Left ventricle myocardium inferior (tissue), 1 donor: ENCODE measurements around the gene CACNG8. TPM values are rescaled to one million over a fixed set of nuclear protein-coding genes. Genes with fewer than 3 reads are reported as not detected.

Experiments
- DNase-seq: peaks from one replicate; pipeline ENCODE4 v3.0.0-alpha.2; 2020
- H3K27ac ChIP-seq: fragments of 200-600 bp; replicated peaks from 2 replicates; pipeline ENCODE4 v1.8.0; 2021
- H3K27me3 ChIP-seq: fragments of 200-600 bp; 2 replicates; pipeline ENCODE4 v1.8.0; 2021; ENCODE audit warnings: low read depth
- H3K36me3 ChIP-seq: fragments of 200-600 bp; 2 replicates; pipeline ENCODE4 v1.8.0; 2021
- H3K4me1 ChIP-seq: fragments of 200-600 bp; 2 replicates; pipeline ENCODE4 v1.8.0; 2021
- H3K4me3 ChIP-seq: fragments of 200-600 bp; 2 replicates; pipeline ENCODE4 v1.8.0; 2021; ENCODE audit warnings: mild to moderate bottlenecking, moderate library complexity
- H3K9me3 ChIP-seq: fragments of 200-600 bp; replicated peaks from 2 replicates; pipeline ENCODE4 v1.8.0; 2021
- CTCF ChIP-seq: fragments of 200-600 bp; IDR thresholded peaks from 2 replicates; pipeline ENCODE4 v1.8.0; 2021; ENCODE audit warnings: antibody characterized with exemption, mild to moderate bottlenecking, borderline replicate concordance
- intact Hi-C: fragments of 100-400 bp; cut with micrococcal nuclease; formaldehyde crosslinking; loops from one replicate; pipeline ENCODE4 v1.11.0; 2022
- total RNA-seq: library from RNA; stranded (reverse); fragmentation: NEBNext Ultra II Directional; extraction: Animal tissue kit (Norgen Biotek cat#: 25700); gene quantifications from one replicate; pipeline ENCODE4 v1.2.1, GENCODE V29; 2021
- donor health status: DM: no; HTN: yes; CAD: no; lungs with severe emphysema.

Gene CACNG8
- total RNA-seq, 1 donor from 2014 or later: 0.16 TPM

GRCh38 chr19:53957448-53958167 is 5.1 kb upstream of the CACNG8 start:
- intact Hi-C loops: no loop called here
- no peak for TF ChIP-seq CTCF
- no peaks in the 10 kb centered on the region for H3K36me3 ChIP-seq
- H3K4me1 ChIP-seq: no peaks in the 10 kb centered on the region
- H3K27me3 ChIP-seq: peaks cover 97% of the 10 kb centered on the region
- DNase-seq: no peak
- H3K4me3 ChIP-seq: no peak overlapping the region
- H3K9me3 ChIP-seq: no peaks in the 10 kb centered on the region
- no peak overlapping the region for H3K27ac ChIP-seq

GRCh38 chr19:53958168-53958571 is 4.6 kb upstream of the CACNG8 start:
- Histone ChIP-seq H3K4me1 (no peaks in the 10 kb centered on the region), H3K27ac (no peak overlapping the region), H3K9me3 (no peaks in the 10 kb centered on the region), H3K4me3 (no peak overlapping the region), H3K27me3 (peaks cover 97% of the 10 kb centered on the region), H3K36me3 (no peaks in the 10 kb centered on the region)
- TF ChIP-seq CTCF: no peak
- intact Hi-C loops: no loop called here
- DNase-seq: no peak

GRCh38 chr19:53958823-53959757 is 3.6 kb upstream of the CACNG8 start:
- Histone ChIP-seq H3K27ac (no peak overlapping the region), H3K36me3 (no peaks in the 10 kb centered on the region), H3K4me1 (no peaks in the 10 kb centered on the region), H3K4me3 (no peak overlapping the region), H3K9me3 (no peaks in the 10 kb centered on the region), H3K27me3 (peaks cover 97% of the 10 kb centered on the region)
- intact Hi-C loops: no loop called here
- no peak for TF ChIP-seq CTCF
- no peak for DNase-seq

GRCh38 chr19:53960187-53960586 is 2.5 kb upstream of the CACNG8 start:
- peaks cover 98% of the 10 kb centered on the region for H3K27me3 ChIP-seq
- H3K36me3 ChIP-seq: no peaks in the 10 kb centered on the region
- no peak for DNase-seq
- no peak for TF ChIP-seq CTCF
- no peak overlapping the region for H3K27ac ChIP-seq
- H3K4me3 ChIP-seq: no peak overlapping the region
- intact Hi-C loops: no loop called here
- no peaks in the 10 kb centered on the region for H3K9me3 ChIP-seq
- H3K4me1 ChIP-seq: peaks cover 5% of the 10 kb centered on the region

- Histone ChIP-seq H3K4me3 (no peak overlapping the region), H3K4me1 (peaks cover 5% of the 10 kb centered on the region), H3K9me3 (no peaks in the 10 kb centered on the region), H3K27me3 (peaks cover 98% of the 10 kb centered on the region), H3K36me3 (no peaks in the 10 kb centered on the region), H3K27ac (no peak overlapping the region)
- intact Hi-C loops: no loop called here
- TF ChIP-seq CTCF: no peak
- no peak for DNase-seq
These were observed 1.9 kb upstream of the CACNG8 start for GRCh38 chr19:53960886-53961285.
